ENCODE measurements around the gene DPYD. TPM values are rescaled to one million over a fixed set of nuclear protein-coding genes. Genes with fewer than 3 reads are reported as not detected.

DPYD gene
- total and polyA plus RNA-seq, 4 donors = 16.2 to 51.3 (median 29.1) TPM

- DNase-seq (no peak), ATAC-seq (ENCODE audit: low FRiP score) (no peak)
- Histone ChIP-seq H3K27me3 (ENCODE audit: control insufficient read depth in 1 of 2, insufficient read depth in 2 of 2, low read length in 1 of 2) (no peaks in the 10 kb centered on the region), H3K9me3 (ENCODE audit: control insufficient read depth, low read length) (no peaks in the 10 kb centered on the region), H3K4me1 (ENCODE audit: control insufficient read depth in 1 of 2, insufficient read depth in 2 of 2, low read length in 2 of 2) (no peaks in the 10 kb centered on the region), H3K36me3 (ENCODE audit: control insufficient read depth in 1 of 2, insufficient read depth in 2 of 2, low read length in 1 of 2) (no peaks in the 10 kb centered on the region), H3K27ac (ENCODE audit: low read depth in 1 of 2, low read length in 2 of 2) (no peak overlapping the region), H3K4me3 (ENCODE audit: low read length in 2 of 2) (no peak overlapping the region)
- 39 to 51% methylated on average over 2 of the region's 2 CpGs for WGBS, 2 donors
- intact Hi-C loops (cut with DNase I) = no loop called here
These were observed 487.0 kb downstream of the DPYD start for GRCh38 chr1:97433824-97434177.

DNA sequence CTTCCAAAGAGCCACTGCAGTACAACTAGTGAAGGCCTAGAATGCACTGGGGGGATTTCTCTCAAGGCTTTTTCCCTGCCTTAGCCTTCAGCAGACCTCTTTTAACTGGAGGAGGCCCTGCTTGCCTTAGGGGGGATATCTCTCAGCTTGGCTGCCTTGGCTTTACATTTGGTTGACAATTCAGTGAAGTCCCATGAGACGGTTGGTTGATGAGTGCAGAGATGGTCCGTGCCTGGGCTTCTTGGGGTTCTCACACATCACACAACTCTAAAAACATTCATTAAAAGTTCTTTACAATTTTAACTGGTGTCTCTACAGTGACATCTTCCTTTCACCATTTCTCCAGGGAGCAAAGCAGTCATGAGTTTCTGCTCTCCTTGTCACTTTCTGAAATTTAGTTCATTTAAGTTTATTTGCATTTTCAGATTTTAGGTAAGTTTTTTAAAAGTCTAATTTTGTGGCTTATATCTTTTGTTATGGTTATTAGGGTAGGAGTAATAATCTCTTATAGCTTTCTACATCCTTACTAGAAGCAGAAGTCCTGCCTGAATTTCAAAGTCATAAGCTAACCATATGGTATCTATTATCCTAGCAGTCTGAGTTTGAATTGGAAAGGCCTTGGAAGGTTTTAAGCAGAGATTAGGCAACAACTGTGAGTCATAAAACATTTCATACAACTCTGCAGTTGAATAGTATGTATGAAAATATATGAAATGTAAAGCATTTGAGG is 487.6 kb downstream of the DPYD start:
- WGBS, 2 donors = 77 to 85% methylated on average over 2 of the region's 2 CpGs
- H3K27ac ChIP-seq (ENCODE audit: low read depth in 1 of 2, low read length in 2 of 2) = no peak overlapping the region
- no peaks in the 10 kb centered on the region for H3K4me1 ChIP-seq (ENCODE audit: control insufficient read depth in 1 of 2, insufficient read depth in 2 of 2, low read length in 2 of 2)
- DNase-seq = no peak
- ATAC-seq (ENCODE audit: low FRiP score) = peak; percentile 67
- intact Hi-C loops (cut with DNase I) = no loop called here
- H3K27me3 ChIP-seq (ENCODE audit: control insufficient read depth in 1 of 2, insufficient read depth in 2 of 2, low read length in 1 of 2) = no peaks in the 10 kb centered on the region
- no peaks in the 10 kb centered on the region for H3K36me3 ChIP-seq (ENCODE audit: control insufficient read depth in 1 of 2, insufficient read depth in 2 of 2, low read length in 1 of 2)
- no peak overlapping the region for H3K4me3 ChIP-seq (ENCODE audit: low read length in 2 of 2)
- H3K9me3 ChIP-seq (ENCODE audit: control insufficient read depth, low read length) = no peaks in the 10 kb centered on the region

GRCh38 chr1:97427371-97427770 is 493.5 kb downstream of the DPYD start:
- Histone ChIP-seq H3K4me3 (ENCODE audit: low read length in 2 of 2) (no peak overlapping the region), H3K36me3 (ENCODE audit: control insufficient read depth in 1 of 2, insufficient read depth in 2 of 2, low read length in 1 of 2) (no peaks in the 10 kb centered on the region), H3K27ac (ENCODE audit: low read depth in 1 of 2, low read length in 2 of 2) (no peak overlapping the region), H3K9me3 (ENCODE audit: control insufficient read depth, low read length) (no peaks in the 10 kb centered on the region), H3K27me3 (ENCODE audit: control insufficient read depth in 1 of 2, insufficient read depth in 2 of 2, low read length in 1 of 2) (no peaks in the 10 kb centered on the region), H3K4me1 (ENCODE audit: control insufficient read depth in 1 of 2, insufficient read depth in 2 of 2, low read length in 2 of 2) (no peaks in the 10 kb centered on the region)
- ATAC-seq (ENCODE audit: low FRiP score) (no peak), DNase-seq (no peak)
- intact Hi-C loops (cut with DNase I) = no loop called here
- 62 to 68% methylated on average over 3 of the region's 3 CpGs for WGBS, 2 donors

DNA sequence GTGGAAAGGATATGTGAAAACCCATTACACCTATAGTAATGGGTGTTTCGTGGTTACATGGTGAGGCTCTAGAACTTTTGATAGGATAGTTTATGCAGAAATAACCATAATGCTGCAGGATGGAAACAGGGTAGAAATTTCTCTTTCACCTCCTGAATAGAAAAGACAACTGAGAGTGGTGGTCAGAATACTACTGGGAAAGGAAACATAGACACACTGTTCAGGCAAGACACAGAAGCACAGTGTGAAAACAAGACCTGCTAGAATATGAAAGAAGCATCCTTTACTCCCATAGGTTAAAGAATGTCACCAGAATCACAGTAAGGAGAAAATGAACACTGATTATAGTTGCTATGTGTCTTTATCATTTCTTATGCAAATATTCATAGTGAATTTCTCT is 496.6 kb downstream of the DPYD start:
- ATAC-seq (ENCODE audit: low FRiP score) = no peak
- DNase-seq = no peak
- Histone ChIP-seq H3K4me1 (ENCODE audit: control insufficient read depth in 1 of 2, insufficient read depth in 2 of 2, low read length in 2 of 2) (no peaks in the 10 kb centered on the region), H3K27ac (ENCODE audit: low read depth in 1 of 2, low read length in 2 of 2) (no peak overlapping the region), H3K27me3 (ENCODE audit: control insufficient read depth in 1 of 2, insufficient read depth in 2 of 2, low read length in 1 of 2) (no peaks in the 10 kb centered on the region), H3K36me3 (ENCODE audit: control insufficient read depth in 1 of 2, insufficient read depth in 2 of 2, low read length in 1 of 2) (no peaks in the 10 kb centered on the region), H3K9me3 (ENCODE audit: control insufficient read depth, low read length) (no peaks in the 10 kb centered on the region), H3K4me3 (ENCODE audit: low read length in 2 of 2) (no peak overlapping the region)
- intact Hi-C loops (cut with DNase I) = no loop called here
- 87 to 88% methylated on average over 1 of the region's 1 CpG for WGBS, 2 donors

DNA sequence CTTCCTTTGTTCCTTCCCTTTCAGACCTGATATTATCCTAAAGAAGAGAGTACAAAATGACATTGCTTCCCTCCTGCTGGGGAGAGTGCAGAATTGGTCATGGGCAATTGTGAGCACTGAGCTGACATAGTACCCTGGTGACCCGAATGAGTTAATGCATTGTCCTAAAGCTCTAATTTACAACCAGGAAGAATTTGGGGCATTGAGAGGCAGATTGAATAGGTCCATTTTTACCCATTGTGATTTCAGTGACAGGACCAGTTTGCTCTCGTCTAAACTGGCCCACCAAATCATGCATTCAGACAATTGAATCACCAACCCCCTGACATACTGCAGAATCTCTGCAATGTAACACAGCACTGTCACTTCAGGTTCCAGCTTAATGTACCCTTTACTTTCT is 497.4 kb downstream of the DPYD start:
- intact Hi-C loops (cut with DNase I) = no loop called here
- 52 to 55% methylated on average over 2 of the region's 2 CpGs for WGBS, 2 donors

DNA sequence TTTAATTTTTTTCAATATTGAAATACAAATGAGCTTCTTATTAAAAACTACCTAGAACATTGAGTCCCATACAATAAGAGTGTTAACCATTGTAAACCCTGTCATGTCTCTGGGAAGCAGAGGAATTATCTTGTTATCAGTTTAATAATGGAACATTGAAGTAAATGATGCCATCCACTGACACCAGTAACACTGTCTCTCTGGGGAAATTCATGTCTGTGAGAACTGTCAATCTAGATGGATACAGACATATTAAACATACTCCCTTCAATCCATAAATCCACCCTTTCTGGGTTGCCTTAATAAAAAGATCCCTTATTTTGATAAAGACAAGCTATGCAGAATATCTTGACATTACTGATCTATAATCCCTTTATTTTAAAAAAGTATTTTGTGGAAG is 503.2 kb downstream of the DPYD start:
- intact Hi-C loops (cut with DNase I) = no loop called here
- H3K36me3 ChIP-seq (ENCODE audit: control insufficient read depth in 1 of 2, insufficient read depth in 2 of 2, low read length in 1 of 2) = no peaks in the 10 kb centered on the region
- DNase-seq (no peak), ATAC-seq (ENCODE audit: low FRiP score) (no peak)
- H3K4me1 ChIP-seq (ENCODE audit: control insufficient read depth in 1 of 2, insufficient read depth in 2 of 2, low read length in 2 of 2) = no peaks in the 10 kb centered on the region
- H3K9me3 ChIP-seq (ENCODE audit: control insufficient read depth, low read length) = no peaks in the 10 kb centered on the region
- no peaks in the 10 kb centered on the region for H3K27me3 ChIP-seq (ENCODE audit: control insufficient read depth in 1 of 2, insufficient read depth in 2 of 2, low read length in 1 of 2)
- H3K4me3 ChIP-seq (ENCODE audit: low read length in 2 of 2) = no peak overlapping the region
- H3K27ac ChIP-seq (ENCODE audit: low read depth in 1 of 2, low read length in 2 of 2) = no peak overlapping the region

More for the DNA sequence above, 497.4 kb downstream of the DPYD start:
- Histone ChIP-seq H3K9me3 (ENCODE audit: control insufficient read depth, low read length) (no peaks in the 10 kb centered on the region), H3K4me1 (ENCODE audit: control insufficient read depth in 1 of 2, insufficient read depth in 2 of 2, low read length in 2 of 2) (no peaks in the 10 kb centered on the region), H3K27me3 (ENCODE audit: control insufficient read depth in 1 of 2, insufficient read depth in 2 of 2, low read length in 1 of 2) (no peaks in the 10 kb centered on the region), H3K36me3 (ENCODE audit: control insufficient read depth in 1 of 2, insufficient read depth in 2 of 2, low read length in 1 of 2) (no peaks in the 10 kb centered on the region), H3K27ac (ENCODE audit: low read depth in 1 of 2, low read length in 2 of 2) (no peak overlapping the region), H3K4me3 (ENCODE audit: low read length in 2 of 2) (no peak overlapping the region)
- no peak for DNase-seq
- ATAC-seq (ENCODE audit: low FRiP score) = no peak

GRCh38 chr1:97414682-97415312 is 506.0 kb downstream of the DPYD start:
- Histone ChIP-seq H3K9me3 (ENCODE audit: control insufficient read depth, low read length) (no peaks in the 10 kb centered on the region), H3K4me1 (ENCODE audit: control insufficient read depth in 1 of 2, insufficient read depth in 2 of 2, low read length in 2 of 2) (no peaks in the 10 kb centered on the region), H3K27ac (ENCODE audit: low read depth in 1 of 2, low read length in 2 of 2) (no peak overlapping the region), H3K4me3 (ENCODE audit: low read length in 2 of 2) (no peak overlapping the region), H3K36me3 (ENCODE audit: control insufficient read depth in 1 of 2, insufficient read depth in 2 of 2, low read length in 1 of 2) (no peaks in the 10 kb centered on the region), H3K27me3 (ENCODE audit: control insufficient read depth in 1 of 2, insufficient read depth in 2 of 2, low read length in 1 of 2) (no peaks in the 10 kb centered on the region)
- ATAC-seq (ENCODE audit: low FRiP score) (no peak), DNase-seq (no peak)
- 59 to 77% methylated on average over 3 of the region's 3 CpGs for WGBS, 2 donors
- intact Hi-C loops (cut with DNase I) = no loop called here

- Histone ChIP-seq H3K4me3 (ENCODE audit: low read length in 2 of 2) (no peak overlapping the region), H3K9me3 (ENCODE audit: control insufficient read depth, low read length) (no peaks in the 10 kb centered on the region), H3K36me3 (ENCODE audit: control insufficient read depth in 1 of 2, insufficient read depth in 2 of 2, low read length in 1 of 2) (no peaks in the 10 kb centered on the region), H3K4me1 (ENCODE audit: control insufficient read depth in 1 of 2, insufficient read depth in 2 of 2, low read length in 2 of 2) (no peaks in the 10 kb centered on the region), H3K27me3 (ENCODE audit: control insufficient read depth in 1 of 2, insufficient read depth in 2 of 2, low read length in 1 of 2) (no peaks in the 10 kb centered on the region), H3K27ac (ENCODE audit: low read depth in 1 of 2, low read length in 2 of 2) (no peak overlapping the region)
- ATAC-seq (ENCODE audit: low FRiP score) (no peak), DNase-seq (no peak)
- intact Hi-C loops (cut with DNase I) = no loop called here
- 0 to 79% methylated on average over 1 of the region's 1 CpG for WGBS, 2 donors
These were observed 508.1 kb downstream of the DPYD start for GRCh38 chr1:97412737-97413136.

- ATAC-seq (ENCODE audit: low FRiP score) (no peak), DNase-seq (no peak)
- Histone ChIP-seq H3K27ac (ENCODE audit: low read depth in 1 of 2, low read length in 2 of 2) (no peak overlapping the region), H3K36me3 (ENCODE audit: control insufficient read depth in 1 of 2, insufficient read depth in 2 of 2, low read length in 1 of 2) (no peaks in the 10 kb centered on the region), H3K4me1 (ENCODE audit: control insufficient read depth in 1 of 2, insufficient read depth in 2 of 2, low read length in 2 of 2) (no peaks in the 10 kb centered on the region), H3K4me3 (ENCODE audit: low read length in 2 of 2) (no peak overlapping the region), H3K9me3 (ENCODE audit: control insufficient read depth, low read length) (no peaks in the 10 kb centered on the region), H3K27me3 (ENCODE audit: control insufficient read depth in 1 of 2, insufficient read depth in 2 of 2, low read length in 1 of 2) (no peaks in the 10 kb centered on the region)
- WGBS, 2 donors = 59 to 74% methylated on average over 4 of the region's 4 CpGs
- intact Hi-C loops (cut with DNase I) = no loop called here
These were observed 508.7 kb downstream of the DPYD start for GRCh38 chr1:97412166-97412565.
